Immature natural killer cell (primary cell): Measurements from ENCODE around the gene KLF6. TPM values are rescaled to one million over a fixed set of nuclear protein-coding genes. Genes with fewer than 3 reads are reported as not detected.

Experiments used
- DNase-seq, 3 donors: peaks; one replicate each; pipeline ENCODE4 v3.0.0; 2022; ENCODE audit warnings: mixed read lengths in 1 of 3
- H3K27ac Mint-ChIP-seq, 6 donors: one replicate each; pipeline ENCODE4 v1.8.0; 2020; ENCODE audit warnings: mixed read lengths in 6 of 6, mild to moderate bottlenecking in 5 of 6, inconsistent platforms in 4 of 6, moderate library complexity in 3 of 6
- H3K27me3 Mint-ChIP-seq, 3 donors: one replicate each; pipeline ENCODE4 v1.8.0; 2020 to 2021; ENCODE audit warnings: low read depth in 3 of 3, mild to moderate bottlenecking in 3 of 3, mixed read lengths in 3 of 3, moderate library complexity in 3 of 3, inconsistent platforms in 1 of 3
- H3K36me3 Mint-ChIP-seq, 3 donors: one replicate each; pipeline ENCODE4 v1.8.0; 2020; ENCODE audit warnings: mixed read lengths in 3 of 3, inconsistent platforms in 2 of 3, mild to moderate bottlenecking in 2 of 3
- H3K4me1 Mint-ChIP-seq, 2 donors: one replicate each; pipeline ENCODE4 v1.8.0; 2020; ENCODE audit warnings: inconsistent platforms in 2 of 2, mild to moderate bottlenecking in 2 of 2, mixed read lengths in 2 of 2, moderate library complexity in 1 of 2
- H3K4me3 Mint-ChIP-seq, 5 donors: one replicate each; pipeline ENCODE4 v1.8.0; 2020; ENCODE audit warnings: mild to moderate bottlenecking in 5 of 5, mixed read lengths in 5 of 5, inconsistent platforms in 3 of 5, moderate library complexity in 3 of 5
- H3K9me3 Mint-ChIP-seq, 6 donors: one replicate each; pipeline ENCODE4 v1.8.0; 2020; ENCODE audit warnings: mild to moderate bottlenecking in 6 of 6, mixed read lengths in 6 of 6, inconsistent platforms in 4 of 6, moderate library complexity in 3 of 6
- polyA plus RNA-seq, 3 donors: library from polyadenylated mRNA; unstranded; fragments of 300-500 nt; fragmentation: Illumina TruSeq; gene quantifications; one replicate each; pipeline ENCODE4 v1.2.3, GENCODE V29; 2021

The KLF6 gene
- polyA plus RNA-seq, 3 donors from 2014 or later = 343 to 423 (median 353) TPM

DNA sequence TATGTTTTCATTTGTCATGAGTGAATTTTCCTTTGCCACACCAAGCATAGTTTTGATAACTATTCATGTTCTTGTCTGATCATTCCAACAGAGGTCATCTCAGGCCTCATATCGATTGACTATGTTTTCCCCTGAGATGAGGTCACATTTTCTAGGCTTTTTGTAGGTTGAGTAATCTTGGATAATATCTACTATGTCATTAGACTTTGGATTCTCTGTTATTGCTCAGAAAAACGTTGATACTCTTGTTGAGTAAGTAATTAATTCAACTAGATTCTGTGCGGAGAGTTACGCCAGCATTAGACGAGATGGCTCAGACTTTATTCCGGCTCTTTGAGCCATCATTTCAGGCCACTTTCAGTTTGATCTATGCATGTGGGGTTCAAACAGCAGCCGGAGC lies 57.7 kb downstream of the KLF6 start:
- Mint-ChIP-seq H3K27ac (no peak overlapping the region), H3K36me3 (peaks cover 0 to 5% (median 4%) of the 10 kb centered on the region in 3 donors), H3K4me1 (no peaks in the 10 kb centered on the region), H3K4me3 (no peak overlapping the region), H3K27me3 (peaks cover 0 to 6% (median 2%) of the 10 kb centered on the region in 3 donors), H3K9me3 (no peaks in the 10 kb centered on the region)
- DNase-seq = no peak
